ENCODE measurements around the gene LIMS3. TPM values are rescaled to one million over a fixed set of nuclear protein-coding genes. Genes with fewer than 3 reads are reported as not detected.
"Not testable (repeated sequence)": the region's sequence is repeated elsewhere in the genome, so short reads cannot be mapped to it uniquely, and the experiment has no call there.

LIMS3 gene
- polyA plus RNA-seq, result 1 to 10 TPM in 2 of 3 donors, under 1 TPM in 1; 0.78 to 2.1 (median 1.2) TPM

GRCh38 chr2:109898462-109899336 is at the start of gene LIMS3:
Gene LIMS3 (plus strand): TSS chr2:109898688. CDS start chr2:109898729, 41 bp downstream.
- no CpG with 5 or more reads among the region's 28 CpGs for WGBS, 3 donors
- H3K27ac ChIP-seq (ENCODE audit: low read depth, low read length), result not testable (repeated sequence)

- not testable (repeated sequence) for H3K27ac ChIP-seq (ENCODE audit: low read depth, low read length)
- WGBS, 3 donors, result no CpG with 5 or more reads among the region's 8 CpGs
Measured at GRCh38 chr2:109871129-109871751, 27.2 kb upstream of the LIMS3 start.

GRCh38 chr2:109876625-109877024 is 21.9 kb upstream of the LIMS3 start:
- no CpG with 5 or more reads among the region's 3 CpGs for WGBS, 3 donors
- H3K27ac ChIP-seq (ENCODE audit: low read depth, low read length), result not testable (repeated sequence)

- H3K27ac ChIP-seq (ENCODE audit: low read depth, low read length), result not testable (repeated sequence)
- no CpG with 5 or more reads among the region's 1 CpG for WGBS, 3 donors
Measured at GRCh38 chr2:109882112-109882511, 16.4 kb upstream of the LIMS3 start.

GRCh38 chr2:109888414-109888813 is 10.1 kb upstream of the LIMS3 start:
- no CpG with 5 or more reads among the region's 4 CpGs for WGBS, 3 donors

GRCh38 chr2:109889909-109890308 is 8.6 kb upstream of the LIMS3 start:
- not testable (repeated sequence) for H3K27ac ChIP-seq (ENCODE audit: low read depth, low read length)
- no CpG with 5 or more reads among the region's 4 CpGs for WGBS, 3 donors

More at GRCh38 chr2:109888414-109888813, 10.1 kb upstream of the LIMS3 start:
- H3K27ac ChIP-seq (ENCODE audit: low read depth, low read length), result not testable (repeated sequence)

- no CpG with 5 or more reads among the region's 4 CpGs for WGBS, 3 donors
- H3K27ac ChIP-seq (ENCODE audit: low read depth, low read length), result not testable (repeated sequence)
Measured at GRCh38 chr2:109891024-109891423, 7.5 kb upstream of the LIMS3 start.

- WGBS, 3 donors, result no CpG with 5 or more reads among the region's 7 CpGs
- H3K27ac ChIP-seq (ENCODE audit: low read depth, low read length), result not testable (repeated sequence)
Measured at GRCh38 chr2:109893736-109894135, 4.8 kb upstream of the LIMS3 start.

GRCh38 chr2:109894141-109894540 is 4.3 kb upstream of the LIMS3 start:
- H3K27ac ChIP-seq (ENCODE audit: low read depth, low read length), result not testable (repeated sequence)
- no CpG with 5 or more reads among the region's 6 CpGs for WGBS, 3 donors

GRCh38 chr2:109895090-109895869 is 3.2 kb upstream of the LIMS3 start:
- WGBS, 3 donors, result no CpG with 5 or more reads among the region's 3 CpGs
- H3K27ac ChIP-seq (ENCODE audit: low read depth, low read length), result not testable (repeated sequence)

- WGBS, 3 donors, result no CpG with 5 or more reads among the region's 4 CpGs
- H3K27ac ChIP-seq (ENCODE audit: low read depth, low read length), result not testable (repeated sequence)
Measured at GRCh38 chr2:109896212-109896611, 2.3 kb upstream of the LIMS3 start.

- WGBS, 3 donors, result no CpG with 5 or more reads among the region's 8 CpGs
- not testable (repeated sequence) for H3K27ac ChIP-seq (ENCODE audit: low read depth, low read length)
Measured at GRCh38 chr2:109897769-109898461, 573 bp upstream of the LIMS3 start.

GRCh38 chr2:109905796-109906195 is 7.3 kb downstream of the LIMS3 start:
- WGBS, 3 donors, result no CpG with 5 or more reads among the region's 8 CpGs
- not testable (repeated sequence) for H3K27ac ChIP-seq (ENCODE audit: low read depth, low read length)

- WGBS, 3 donors, result no CpG with 5 or more reads among the region's 2 CpGs
- H3K27ac ChIP-seq (ENCODE audit: low read depth, low read length), result not testable (repeated sequence)
Measured at GRCh38 chr2:109908626-109909025, 10.1 kb downstream of the LIMS3 start.

GRCh38 chr2:109910789-109911188 is 12.3 kb downstream of the LIMS3 start:
- not testable (repeated sequence) for H3K27ac ChIP-seq (ENCODE audit: low read depth, low read length)

- WGBS, 3 donors, result 91 to 100% (median 93%) methylated on average over 1 of the region's 2 CpGs
- H3K27ac ChIP-seq (ENCODE audit: low read depth, low read length), result not testable (repeated sequence)
Measured at GRCh38 chr2:109913911-109914310, 15.4 kb downstream of the LIMS3 start.

- not testable (repeated sequence) for H3K27ac ChIP-seq (ENCODE audit: low read depth, low read length)
- no CpG with 5 or more reads among the region's 7 CpGs for WGBS, 3 donors
Measured at GRCh38 chr2:109914552-109914951, 16.1 kb downstream of the LIMS3 start.

GRCh38 chr2:109915830-109916229 is 17.3 kb downstream of the LIMS3 start:
- WGBS, 3 donors, result no CpG with 5 or more reads among the region's 5 CpGs
- H3K27ac ChIP-seq (ENCODE audit: low read depth, low read length), result not testable (repeated sequence)

- not testable (repeated sequence) for H3K27ac ChIP-seq (ENCODE audit: low read depth, low read length)
- no CpG with 5 or more reads among the region's 2 CpGs for WGBS, 3 donors
Measured at GRCh38 chr2:109920162-109920561, 21.7 kb downstream of the LIMS3 start.
